ENCODE measurements around the gene PDE4D. TPM values are rescaled to one million over a fixed set of nuclear protein-coding genes. Genes with fewer than 3 reads are reported as not detected.

Gene PDE4D
- total and polyA plus RNA-seq, 2 of the 4 experiments (the other 2 are of a cell fraction): 1.4 to 7.9 TPM

- H3K27ac ChIP-seq (ENCODE audit: insufficient read depth, low read length): no peak overlapping the region
- no peak overlapping the region for H4K8ac ChIP-seq (ENCODE audit: low read depth in 2 of 2, low read length in 2 of 2)
- H2BK120ac ChIP-seq (ENCODE audit: low read depth, low read length): no peak overlapping the region
- H2BK5ac ChIP-seq (ENCODE audit: low read depth, low read length, poor library complexity, severe bottlenecking): no peak overlapping the region
- no peak overlapping the region for H3K4ac ChIP-seq (ENCODE audit: low read depth, low read length)
- DNase-seq: no peak
- H3K14ac ChIP-seq (replicated peaks; ENCODE audit: low read depth, low read length): no peak overlapping the region
- H3K79me1 ChIP-seq (ENCODE audit: low read depth in 1 of 2, low read length in 2 of 2): no peaks in the 10 kb centered on the region
- H3K4me1 ChIP-seq (ENCODE audit: control insufficient read depth, insufficient read depth, low read length): no peaks in the 10 kb centered on the region
- intact Hi-C loops (cut with micrococcal nuclease) (no loop called here), in situ Hi-C loops (cut with MboI; ENCODE audit: low sequenced_read_pairs) (no loop called here), dilution Hi-C loops (cut with HindIII; ENCODE audit: low sequenced_read_pairs, unreplicated experiment) (no loop called here)
- H2BK20ac ChIP-seq (ENCODE audit: low read depth, low read length): no peak overlapping the region
- no peaks in the 10 kb centered on the region for H4K20me1 ChIP-seq (ENCODE audit: insufficient read depth, low read length)
- H2AK5ac ChIP-seq (ENCODE audit: low read depth, low read length): no peak overlapping the region
- no peak overlapping the region for H4K91ac ChIP-seq (ENCODE audit: insufficient read depth, low read depth, low read length)
- no peak overlapping the region for H3K18ac ChIP-seq (ENCODE audit: low read depth, low read length)
- no peak for ATAC-seq (ENCODE audit: low read depth)
- no peak overlapping the region for H3K9ac ChIP-seq (ENCODE audit: low read depth, low read length)
- no peaks in the 10 kb centered on the region for H3K27me3 ChIP-seq (ENCODE audit: control insufficient read depth, insufficient read depth, low read length)
- H2AK9ac ChIP-seq (replicated peaks; ENCODE audit: low read depth, low read length, poor library complexity): no peak overlapping the region
- ChIA-PET CTCF (no interaction called here), POLR2A (ENCODE audit: unreplicated experiment) (interaction anchor here (0.5 kb wide), 1 partner anchor 17 kb away, joined by 3 read pairs; no protein-coding TSS in a partner anchor)
- H4K5ac ChIP-seq (ENCODE audit: low read depth, low read length): no peak overlapping the region
- no peak overlapping the region for H3K56ac ChIP-seq (ENCODE audit: extremely low read depth, insufficient read depth, low read length)
- H2BK15ac ChIP-seq (ENCODE audit: low read depth, low read length): no peak overlapping the region
- TF ChIP-seq FOS (IDR thresholded peaks at IDR 0.05; ENCODE audit: low read depth, low read length): no peak
- TF ChIP-seq SMC3 (IDR thresholded peaks at IDR 0.05; ENCODE audit: low read depth, low read length): no peak
- TF ChIP-seq MAZ (IDR thresholded peaks at IDR 0.05; ENCODE audit: borderline replicate concordance, low read depth, low read length): no peak
- TF ChIP-seq USF2 (IDR thresholded peaks at IDR 0.05; ENCODE audit: low read depth, low read length): no peak
- TF ChIP-seq CHD1 (IDR thresholded peaks at IDR 0.05; ENCODE audit: low read depth, low read length): no peak
- no peak for TF ChIP-seq MXI1 (IDR thresholded peaks at IDR 0.05; ENCODE audit: borderline replicate concordance, low read depth, low read length)
- TF ChIP-seq RCOR1 (IDR thresholded peaks at IDR 0.05; ENCODE audit: insufficient replicate concordance, low read length): no peak
- H3K4me3 ChIP-seq (ENCODE audit: insufficient read depth, low read depth, low read length): no peak overlapping the region
- H3K9me1 ChIP-seq (ENCODE audit: insufficient read depth, low read length): no peaks in the 10 kb centered on the region
- H3K36me3 ChIP-seq (ENCODE audit: control insufficient read depth, insufficient read depth, low read length): no peaks in the 10 kb centered on the region
- no TSS peak for BruUV-seq (replicated peaks)
- no peak overlapping the region for H2AFZ ChIP-seq (replicated peaks; ENCODE audit: low read length, poor library complexity)
- no peaks in the 10 kb centered on the region for H3K9me3 ChIP-seq (ENCODE audit: control insufficient read depth, insufficient read depth, low read length)
- H3K23ac ChIP-seq (ENCODE audit: low read depth, low read length): no peak overlapping the region
- no peak overlapping the region for H3K4me2 ChIP-seq (ENCODE audit: low read depth, low read length)
Observed at GRCh38 chr5:59553992-59554391, 339.5 kb downstream of the PDE4D start.

All from IMR-90 (cell line).